ENCODE data around the gene AKR1C3. TPM values are rescaled to one million over a fixed set of nuclear protein-coding genes. Genes with fewer than 3 reads are reported as not detected.

Gene AKR1C3
- total and polyA plus RNA-seq, 2 donors (not counting 3 experiments of a cell fraction or from before 2014, with no cell fraction given) = 27.4 to 32.2 TPM

- ChIA-PET CTCF (interaction anchor here (1.4 kb wide), 1 partner anchor 345 kb away, joined by 6 read pairs; no protein-coding TSS in a partner anchor), POLR2A (no interaction called here)
- Histone ChIP-seq H3K4me2 (ENCODE audit: insufficient read depth, low read length) (no peak overlapping the region), H3K79me2 (ENCODE audit: control insufficient read depth, insufficient read depth, low read length) (no peaks in the 10 kb centered on the region), H3K36me3 (ENCODE audit: control insufficient read depth in 2 of 2, extremely low read depth in 1 of 2, insufficient read depth in 2 of 2, low read length in 2 of 2) (no peaks in the 10 kb centered on the region), H2AFZ (ENCODE audit: low read depth, low read length) (no peak overlapping the region), H3K4me1 (ENCODE audit: control insufficient read depth, extremely low read depth, insufficient read depth, low read length) (no peaks in the 10 kb centered on the region), H3K9ac (replicated peaks; ENCODE audit: extremely low read depth, insufficient read depth, low read length) (no peak overlapping the region), H3K27ac (ENCODE audit: insufficient read depth, low read depth, low read length) (no peak overlapping the region), H3K9me1 (replicated peaks; ENCODE audit: control insufficient read depth, extremely low read depth, insufficient read depth, low read length) (no peaks in the 10 kb centered on the region), H3K4me3 (replicated peaks in 1 of 3; ENCODE audit: insufficient read depth in 1 of 3, low read depth in 1 of 3, low read length in 3 of 3) (no peak overlapping the region), H4K20me1 (replicated peaks; ENCODE audit: control insufficient read depth, extremely low read depth, insufficient read depth, low read length) (no peaks in the 10 kb centered on the region), H3K9me3 (replicated peaks; ENCODE audit: control insufficient read depth, insufficient read depth, low read length) (no peaks in the 10 kb centered on the region), H3K27me3 (ENCODE audit: control insufficient read depth in 2 of 2, insufficient read depth in 2 of 2, low read length in 2 of 2) (no peaks in the 10 kb centered on the region)
- FAIRE-seq = no peak
- no peak for DNase-seq (ENCODE audit: low read depth, low spot score)
- BruUV-seq (replicated peaks) = no TSS peak
- TF ChIP-seq MAX (IDR thresholded peaks at IDR 0.05; ENCODE audit: insufficient read depth, insufficient read length) = no peak
- no peak for TF ChIP-seq POLR2AphosphoS5 (IDR thresholded peaks at IDR 0.05; ENCODE audit: insufficient read depth, low read depth, low read length)
- no peak for TF ChIP-seq POLR2A (IDR thresholded peaks at IDR 0.05; ENCODE audit: low read depth, low read length)
- TF ChIP-seq CTCF (IDR thresholded peaks at IDR 0.05; ENCODE audit: extremely low read depth in 1 of 2, insufficient read depth in 1 of 2, low read depth in 1 of 2, low read length in 2 of 2) = no peak
- TF ChIP-seq EZH2 (IDR thresholded peaks at IDR 0.05; ENCODE audit: borderline replicate concordance, low read depth, low read length, severe bottlenecking) = no peak
- TF ChIP-seq FOS (IDR thresholded peaks at IDR 0.05; ENCODE audit: borderline replicate concordance, insufficient read depth, low read length) = no peak
- TF ChIP-seq MYC (IDR thresholded peaks at IDR 0.05; ENCODE audit: low read depth, low read length) = no peak
- no peak for TF ChIP-seq JUN (IDR thresholded peaks at IDR 0.05; ENCODE audit: borderline replicate concordance, insufficient read depth, insufficient read length, low read depth)
- no peak for TF ChIP-seq GATA2 (IDR thresholded peaks at IDR 0.05; ENCODE audit: insufficient read depth, insufficient read length, low read depth, low read length)
- intact Hi-C loops (cut with micrococcal nuclease) = no loop called here
- dilution Hi-C loops (cut with MboI; ENCODE audit: extremely low pct_ligation_motif_present, low sequenced_read_pairs) = no loop called here
Measured at GRCh38 chr10:5088703-5089261, 5.4 kb upstream of the AKR1C3 start.
